Fibroblast of the aortic adventitia (primary cell): Measurements from ENCODE around the gene SMIM8. TPM values are rescaled to one million over a fixed set of nuclear protein-coding genes. Genes with fewer than 3 reads are reported as not detected.
A peak's percentile ranks its signal among the peaks of the same experiment; 100 is the strongest.
"Not testable (repeated sequence)": the region's sequence is repeated elsewhere in the genome, so short reads cannot be mapped to it uniquely, and the experiment has no call there.

Source experiments
- DNase-seq: peaks from one replicate; pipeline ENCODE4 v3.0.0-alpha.2; 2010; ENCODE audit warnings: low read depth
- H3K4me3 ChIP-seq: 2 replicates; pipeline ENCODE4 v1.5.1; 2011; ENCODE audit warnings: low read depth, mild to moderate bottlenecking, control low read depth, low read length, moderate library complexity
- total RNA-seq: library from RNA; depleted of rRNA; stranded (reverse); fragments of >200 nt; gene quantifications from 2 replicates; pipeline ENCODE4 v1.2.3, GENCODE V29; 2012; ENCODE audit warnings: low replicate concordance
- TF ChIP-seq, protein P1 (sequence below): IDR thresholded peaks from 2 replicates; pipeline ENCODE4 v1.5.1; 2011; ENCODE audit warnings: mild to moderate bottlenecking, low read length, control low read depth, inconsistent platforms; ENCODE audit not compliant: insufficient read depth

SMIM8 gene
- total RNA-seq, 1 donor, result 9.7 TPM

DNA sequence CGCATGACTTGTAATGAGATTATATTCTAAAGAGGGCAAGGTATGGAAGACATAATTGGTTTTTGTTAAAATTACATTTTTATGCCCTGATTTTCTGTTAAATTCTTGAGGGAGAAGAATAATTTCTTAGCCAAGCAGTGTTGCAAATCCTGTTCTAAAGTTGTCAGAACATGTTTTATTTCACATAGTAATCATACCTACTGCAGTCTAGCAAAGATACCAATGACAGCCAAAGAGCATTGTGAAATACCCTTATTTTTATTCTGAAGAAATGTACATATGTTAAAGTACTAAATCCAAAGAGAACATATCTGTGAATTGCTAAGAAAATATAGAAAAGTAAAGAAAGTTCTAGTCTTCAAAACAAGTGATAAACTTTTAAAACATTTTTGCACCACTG, 39.6 kb upstream of the SMIM8 start:
- no peak overlapping the region for H3K4me3 ChIP-seq
- DNase-seq, result peak; percentile 30
- TF ChIP-seq, protein P1, sequence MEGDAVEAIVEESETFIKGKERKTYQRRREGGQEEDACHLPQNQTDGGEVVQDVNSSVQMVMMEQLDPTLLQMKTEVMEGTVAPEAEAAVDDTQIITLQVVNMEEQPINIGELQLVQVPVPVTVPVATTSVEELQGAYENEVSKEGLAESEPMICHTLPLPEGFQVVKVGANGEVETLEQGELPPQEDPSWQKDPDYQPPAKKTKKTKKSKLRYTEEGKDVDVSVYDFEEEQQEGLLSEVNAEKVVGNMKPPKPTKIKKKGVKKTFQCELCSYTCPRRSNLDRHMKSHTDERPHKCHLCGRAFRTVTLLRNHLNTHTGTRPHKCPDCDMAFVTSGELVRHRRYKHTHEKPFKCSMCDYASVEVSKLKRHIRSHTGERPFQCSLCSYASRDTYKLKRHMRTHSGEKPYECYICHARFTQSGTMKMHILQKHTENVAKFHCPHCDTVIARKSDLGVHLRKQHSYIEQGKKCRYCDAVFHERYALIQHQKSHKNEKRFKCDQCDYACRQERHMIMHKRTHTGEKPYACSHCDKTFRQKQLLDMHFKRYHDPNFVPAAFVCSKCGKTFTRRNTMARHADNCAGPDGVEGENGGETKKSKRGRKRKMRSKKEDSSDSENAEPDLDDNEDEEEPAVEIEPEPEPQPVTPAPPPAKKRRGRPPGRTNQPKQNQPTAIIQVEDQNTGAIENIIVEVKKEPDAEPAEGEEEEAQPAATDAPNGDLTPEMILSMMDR, result no peak

DNA sequence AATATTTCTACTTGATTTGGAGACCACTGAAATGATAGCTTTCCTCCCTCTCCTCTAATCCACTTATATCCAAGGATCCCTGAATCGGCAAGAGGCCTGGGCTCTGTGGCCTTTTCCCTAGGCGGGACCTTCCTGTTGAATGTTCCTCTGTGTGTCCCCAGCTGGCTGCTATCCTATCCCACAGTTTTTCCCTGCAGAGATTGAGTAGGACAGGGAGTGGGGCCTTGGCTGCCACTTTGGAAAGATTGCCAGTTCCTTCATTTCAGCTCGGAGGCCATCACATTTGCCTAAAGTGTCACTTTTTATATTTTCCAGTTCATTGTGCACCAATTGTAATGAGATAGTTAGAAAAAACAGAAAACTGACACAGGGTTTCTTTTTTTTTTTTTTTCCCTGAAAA, 38.9 kb upstream of the SMIM8 start:
- H3K4me3 ChIP-seq, result no peak overlapping the region
- TF ChIP-seq, protein P1, result no peak
- DNase-seq, result no peak

DNA sequence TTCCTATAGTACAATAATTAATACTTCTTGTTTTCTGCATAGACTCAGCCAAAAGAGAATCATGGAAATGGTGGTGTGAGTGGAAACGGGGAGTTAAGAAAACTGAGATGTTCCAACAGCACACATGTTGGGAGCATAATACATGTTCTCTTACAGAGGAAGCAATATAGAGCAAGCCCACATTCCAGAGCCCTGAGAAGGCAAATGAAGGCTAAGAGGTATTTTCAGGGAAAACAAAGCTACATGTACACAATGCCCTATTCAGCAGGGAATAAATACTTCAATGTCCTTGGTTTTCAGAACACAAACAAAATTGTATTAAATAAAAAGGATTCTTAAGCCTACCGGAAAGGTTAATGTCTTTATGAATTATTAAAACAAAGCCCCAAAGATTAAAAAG, 35.1 kb upstream of the SMIM8 start:
- TF ChIP-seq, protein P1, result no peak
- H3K4me3 ChIP-seq, result no peak overlapping the region
- no peak for DNase-seq

DNA sequence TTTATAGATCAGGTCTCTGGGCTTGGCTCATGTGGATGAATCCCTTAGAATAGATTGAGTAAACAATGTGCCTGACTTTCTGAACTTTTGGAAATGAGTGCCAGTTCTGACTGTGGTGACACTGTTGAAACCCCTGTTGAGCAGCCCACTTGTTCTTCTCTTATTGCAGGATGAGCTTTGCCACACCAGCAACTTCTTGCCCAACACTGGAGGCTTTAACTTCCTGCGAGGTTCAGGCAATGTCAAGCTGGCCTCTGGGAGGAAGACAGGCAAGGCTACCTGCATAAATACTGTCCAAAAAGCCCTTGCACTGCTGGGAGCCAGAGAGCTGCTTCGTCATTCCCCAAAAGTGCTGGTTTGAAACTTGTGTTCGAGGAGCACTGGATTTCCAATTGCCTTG, 32.8 kb upstream of the SMIM8 start:
- H3K4me3 ChIP-seq, result no peak overlapping the region
- TF ChIP-seq, protein P1, result no peak

DNA sequence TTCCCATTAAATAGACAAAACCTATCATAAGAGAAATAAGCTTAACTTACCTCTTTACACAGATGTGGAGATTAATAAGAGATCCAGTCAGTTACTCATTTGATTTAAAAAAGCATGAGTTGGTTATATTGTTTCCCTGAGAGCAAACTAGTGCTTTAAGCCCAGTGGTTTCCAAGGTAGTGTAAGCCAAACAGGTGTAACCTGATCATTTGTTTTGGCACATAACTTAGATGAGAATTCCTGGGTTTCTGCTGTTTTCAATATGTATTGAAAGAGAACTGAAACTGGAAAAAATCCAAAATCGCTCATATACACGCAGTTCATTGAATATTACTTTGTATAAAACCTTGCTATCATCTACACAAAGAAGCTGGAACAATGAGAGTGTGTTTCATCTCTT, 30.5 kb upstream of the SMIM8 start:
- H3K4me3 ChIP-seq, result no peak overlapping the region
- TF ChIP-seq, protein P1, result no peak
- DNase-seq, result no peak

More for the DNA sequence above, 32.8 kb upstream of the SMIM8 start:
- no peak for DNase-seq

DNA sequence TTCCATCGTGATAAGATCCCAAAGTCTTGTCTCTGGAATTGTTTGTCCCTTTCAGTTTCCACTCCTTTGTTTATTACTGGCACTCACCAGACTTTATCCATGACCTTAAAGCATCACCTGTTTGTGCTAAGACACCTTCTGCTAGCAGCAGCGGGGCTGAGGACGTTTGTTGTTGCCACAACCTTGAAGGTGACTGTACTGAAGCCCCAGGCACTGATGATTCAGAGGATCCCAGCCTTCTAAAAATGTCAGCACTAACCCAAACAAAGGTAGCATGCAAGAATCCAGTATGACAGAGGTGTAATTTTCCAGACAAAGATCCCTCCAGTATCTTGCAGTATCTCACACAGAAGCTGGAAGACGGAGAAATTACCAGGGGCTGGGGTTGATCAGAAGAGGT, 28.9 kb upstream of the SMIM8 start:
- no peak overlapping the region for H3K4me3 ChIP-seq
- TF ChIP-seq, protein P1, result no peak
- no peak for DNase-seq

DNA sequence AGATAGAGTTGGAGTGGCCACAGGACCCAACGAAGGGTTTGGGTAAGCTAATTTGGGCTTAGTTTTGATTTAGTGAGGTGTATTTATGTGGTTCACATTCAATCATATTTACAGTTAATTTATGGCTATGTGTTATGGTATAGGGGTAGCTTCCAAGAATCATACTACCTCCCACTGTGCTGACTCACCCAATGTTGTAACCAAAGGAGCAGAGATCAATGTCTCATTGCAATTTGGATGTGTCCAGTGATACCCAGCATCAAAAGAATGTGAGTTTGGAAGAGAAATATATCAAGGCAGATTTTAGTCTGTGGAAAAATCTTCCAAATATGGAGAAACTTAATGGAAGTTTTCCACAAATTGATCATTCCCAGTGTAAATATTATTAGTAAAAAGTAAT, 25.3 kb upstream of the SMIM8 start:
- no peak for DNase-seq
- no peak overlapping the region for H3K4me3 ChIP-seq
- TF ChIP-seq, protein P1, result no peak

DNA sequence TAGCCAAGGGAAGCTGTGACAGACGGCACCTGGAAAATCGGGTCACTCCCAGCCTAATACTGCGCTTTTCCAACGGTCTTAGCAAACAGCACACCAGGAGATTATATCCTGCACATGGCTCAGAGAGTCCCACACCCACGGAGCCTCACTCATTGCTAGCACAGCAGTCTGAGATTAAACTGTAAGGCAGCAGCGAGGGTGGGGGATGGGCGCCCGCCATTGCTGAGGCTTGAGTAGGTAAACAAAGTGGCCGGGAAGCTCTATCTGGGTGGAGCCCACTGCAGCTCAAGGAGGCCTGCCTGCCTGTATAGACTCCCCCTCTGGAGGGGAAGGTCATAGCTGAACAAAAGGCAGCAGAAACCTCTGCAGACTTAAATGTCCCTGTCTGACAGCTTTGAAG, 21.1 kb upstream of the SMIM8 start:
- DNase-seq, H3K4me3 ChIP-seq: not testable (repeated sequence)
